ENCODE measurements around the gene CADM4. TPM values are rescaled to one million over a fixed set of nuclear protein-coding genes. Genes with fewer than 3 reads are reported as not detected.

The CADM4 gene
- total RNA-seq, 3 donors from 2014 or later: 2.1 to 20.8 (median 18.0) TPM

DNA sequence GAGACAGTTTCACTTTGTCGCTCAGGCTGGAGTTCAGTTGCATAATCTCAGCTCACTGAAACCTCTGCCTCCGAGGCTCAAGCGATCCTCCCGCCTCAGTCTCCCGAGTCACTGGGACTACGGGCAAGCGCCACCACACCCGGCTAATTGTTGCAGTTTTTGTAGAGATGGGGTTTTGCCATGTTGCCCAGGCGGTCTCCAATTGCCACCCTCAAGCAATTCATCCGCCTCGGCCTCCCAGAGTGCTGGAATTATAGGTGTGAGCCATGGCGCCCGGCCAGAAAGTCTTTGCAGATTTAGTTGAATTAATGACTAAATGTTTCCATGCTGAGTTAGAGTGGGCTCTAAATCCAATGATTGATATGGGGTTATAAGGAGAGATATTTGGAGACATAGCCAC lies 4.5 kb upstream of the CADM4 start:
- Histone ChIP-seq H3K9me3 (no peaks in the 10 kb centered on the region), H3K36me3 (no peaks in the 10 kb centered on the region), H3K27ac (no peak overlapping the region), H3K27me3 (no peaks in the 10 kb centered on the region), H3K4me3 (no peak overlapping the region), H3K4me1 (no peaks in the 10 kb centered on the region)
- no peak for TF ChIP-seq CTCF (IDR thresholded peaks at IDR 0.05)
- no peak for TF ChIP-seq POLR2AphosphoS5 (IDR thresholded peaks at IDR 0.05)
- TF ChIP-seq POLR2A (IDR thresholded peaks at IDR 0.05): no peak
- DNase-seq (ENCODE audit: low spot score in 2 of 2): no peak
- intact Hi-C loops (cut with DNase I; ENCODE audit: low total_unique reads): no loop called here

GRCh38 chr19:43643326-43643725 lies 3.7 kb upstream of the CADM4 start:
- intact Hi-C loops (cut with DNase I; ENCODE audit: low total_unique reads): no loop called here
- H3K9me3 ChIP-seq: no peaks in the 10 kb centered on the region
- H3K27ac ChIP-seq: no peak overlapping the region
- TF ChIP-seq POLR2AphosphoS5 (IDR thresholded peaks at IDR 0.05) (no peak), POLR2A (IDR thresholded peaks at IDR 0.05) (no peak), CTCF (IDR thresholded peaks at IDR 0.05) (no peak)
- no peaks in the 10 kb centered on the region for H3K27me3 ChIP-seq
- DNase-seq (ENCODE audit: low spot score in 2 of 2): no peak
- H3K4me3 ChIP-seq: no peak overlapping the region
- no peaks in the 10 kb centered on the region for H3K4me1 ChIP-seq
- no peaks in the 10 kb centered on the region for H3K36me3 ChIP-seq

DNA sequence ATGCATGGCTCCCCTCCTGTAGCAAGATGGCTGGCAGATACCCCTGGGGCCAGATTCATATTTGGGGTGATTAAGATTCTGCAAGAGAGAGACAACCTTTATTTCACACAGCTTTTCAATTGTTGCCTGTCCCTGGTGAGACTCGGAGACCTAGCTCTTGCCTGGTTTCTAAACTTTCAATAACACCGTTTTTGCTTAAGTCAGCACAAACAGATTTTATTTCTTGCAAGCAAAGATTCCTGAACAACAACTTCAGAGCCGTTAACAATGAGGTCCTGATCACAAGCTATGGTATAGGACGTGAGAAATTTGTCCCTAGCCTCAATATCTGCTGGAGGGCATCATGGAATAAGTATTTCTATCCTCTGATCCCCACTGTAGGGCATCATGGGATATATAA lies 2.9 kb upstream of the CADM4 start:
- intact Hi-C loops (cut with DNase I; ENCODE audit: low total_unique reads): no loop called here
- Histone ChIP-seq H3K4me3 (no peak overlapping the region), H3K36me3 (no peaks in the 10 kb centered on the region), H3K9me3 (no peaks in the 10 kb centered on the region), H3K4me1 (no peaks in the 10 kb centered on the region), H3K27me3 (no peaks in the 10 kb centered on the region), H3K27ac (no peak overlapping the region)
- TF ChIP-seq POLR2A (IDR thresholded peaks at IDR 0.05): no peak
- no peak for TF ChIP-seq CTCF (IDR thresholded peaks at IDR 0.05)
- TF ChIP-seq POLR2AphosphoS5 (IDR thresholded peaks at IDR 0.05): no peak
- no peak for DNase-seq (ENCODE audit: low spot score in 2 of 2)

DNA sequence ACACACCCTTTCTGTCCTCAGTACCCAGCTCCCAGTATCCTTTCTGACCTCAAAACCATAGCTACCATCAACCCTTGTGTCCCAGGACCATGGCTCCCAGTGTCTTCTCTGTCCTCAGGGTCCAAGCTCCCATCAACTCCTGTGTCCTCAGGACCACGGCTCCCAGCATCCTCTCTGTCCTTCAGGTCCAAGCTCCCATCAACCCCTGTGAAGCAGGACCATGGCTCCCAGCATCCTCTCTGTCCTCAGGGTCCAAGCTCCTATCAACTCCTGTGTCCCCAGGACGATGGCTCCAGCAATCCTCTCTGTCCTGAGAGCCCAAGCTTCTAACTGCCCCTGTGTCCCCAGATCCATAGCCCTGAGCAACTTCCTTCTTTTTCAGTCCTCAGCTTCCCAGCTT lies 1.7 kb upstream of the CADM4 start:
- no peak overlapping the region for H3K27ac ChIP-seq
- no peaks in the 10 kb centered on the region for H3K36me3 ChIP-seq
- DNase-seq (ENCODE audit: low spot score in 2 of 2): no peak
- no peak for TF ChIP-seq CTCF (IDR thresholded peaks at IDR 0.05)
- TF ChIP-seq POLR2AphosphoS5 (IDR thresholded peaks at IDR 0.05): no peak
- TF ChIP-seq POLR2A (IDR thresholded peaks at IDR 0.05): no peak
- no peak overlapping the region for H3K4me3 ChIP-seq
- H3K4me1 ChIP-seq: no peaks in the 10 kb centered on the region
- H3K9me3 ChIP-seq: no peaks in the 10 kb centered on the region
- no peaks in the 10 kb centered on the region for H3K27me3 ChIP-seq
- intact Hi-C loops (cut with DNase I; ENCODE audit: low total_unique reads): no loop called here

DNA sequence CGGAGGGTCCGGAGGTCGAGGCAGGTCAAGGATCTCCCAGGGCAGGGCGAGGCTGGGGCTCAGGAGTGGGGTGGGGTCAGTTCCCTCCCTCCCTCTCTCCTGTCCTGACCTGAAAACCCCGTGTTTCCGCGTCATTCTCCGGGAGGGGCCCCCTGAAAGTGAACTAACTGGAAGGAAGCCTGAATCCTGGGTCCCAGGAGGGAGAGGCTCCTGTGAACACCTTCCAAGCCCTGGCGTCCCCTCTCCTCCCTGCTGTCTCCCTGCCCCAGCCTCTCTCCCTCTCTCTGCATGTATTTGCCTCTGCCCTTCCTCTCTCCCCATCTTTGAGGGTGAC lies 741 bp upstream of the CADM4 start:
- H3K9me3 ChIP-seq: no peaks in the 10 kb centered on the region
- peak overlapping the region in 1 of 2 donors; percentile 15 for H3K27ac ChIP-seq
- H3K4me1 ChIP-seq: no peaks in the 10 kb centered on the region

More for the DNA sequence above, 741 bp upstream of the CADM4 start:
- intact Hi-C loops (cut with DNase I; ENCODE audit: low total_unique reads): no loop called here
- Histone ChIP-seq H3K4me3 (peak overlapping the region; percentile 40 to 77 (median 69)), H3K27me3 (no peaks in the 10 kb centered on the region), H3K36me3 (no peaks in the 10 kb centered on the region)
- no peak for DNase-seq (ENCODE audit: low spot score in 2 of 2)
- no peak for TF ChIP-seq CTCF (IDR thresholded peaks at IDR 0.05)
- no peak for TF ChIP-seq POLR2AphosphoS5 (IDR thresholded peaks at IDR 0.05)
- TF ChIP-seq POLR2A (IDR thresholded peaks at IDR 0.05): no peak

All from breast epithelium (tissue), 4 donors.